GM19463 (cell line): Measurements from ENCODE around the gene STK39.

ENCODE experiments used
- ATAC-seq: cut with Tn5 transposase; IDR thresholded peaks from one replicate; pipeline ENCODE4 v1.9.1; 2021; ENCODE audit warnings: mild to moderate bottlenecking, moderate library complexity; ENCODE audit not compliant: unreplicated experiment

STK39 gene

DNA sequence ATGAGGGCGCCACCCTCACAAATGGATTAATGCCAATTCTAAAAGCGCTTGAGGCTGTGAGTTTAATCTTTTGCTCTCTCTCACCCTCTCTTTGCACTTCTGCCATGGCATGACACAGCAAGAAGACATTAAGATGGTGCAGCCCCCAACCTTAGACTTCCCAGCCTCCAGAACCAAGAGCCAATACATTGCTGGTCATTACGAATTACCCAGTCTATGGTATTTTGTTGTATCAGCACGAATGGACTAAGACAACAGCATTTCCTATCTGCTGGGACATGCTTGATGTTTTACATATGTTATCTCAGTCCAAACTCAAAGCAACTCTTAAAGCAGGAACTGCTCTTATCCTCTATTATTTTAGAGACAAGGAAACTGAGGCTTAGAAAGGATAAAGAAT lies 222.9 kb downstream of the STK39 start:
- no peak for ATAC-seq

- ATAC-seq: no peak
Measured at GRCh38 chr2:168021800-168022587, 225.4 kb downstream of the STK39 start.

GRCh38 chr2:168015274-168015953 lies 232.0 kb downstream of the STK39 start:
- no peak for ATAC-seq

DNA sequence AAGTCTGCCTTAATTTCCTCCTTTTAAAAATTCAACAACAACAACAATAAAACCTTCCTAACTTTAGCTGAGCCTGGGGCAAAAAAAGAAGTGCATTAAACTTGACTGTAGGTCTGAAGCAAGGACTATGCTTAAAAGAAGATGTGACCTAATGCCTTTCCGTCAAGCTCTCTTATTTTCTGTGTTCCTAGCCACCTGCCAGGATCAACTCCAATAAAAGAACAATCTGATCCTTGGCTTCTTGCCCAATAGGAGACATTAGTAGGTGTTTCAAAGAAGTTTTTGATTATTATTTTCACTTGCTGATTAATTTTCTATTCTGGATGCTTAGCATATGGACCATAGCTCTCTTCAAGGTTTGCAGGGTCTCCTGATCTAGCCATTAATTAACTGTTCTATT lies 237.5 kb downstream of the STK39 start:
- ATAC-seq: no peak

GRCh38 chr2:168008646-168009195 lies 238.7 kb downstream of the STK39 start:
- no peak for ATAC-seq

GRCh38 chr2:168006498-168006897 lies 240.9 kb downstream of the STK39 start:
- ATAC-seq: no peak

GRCh38 chr2:168005586-168005985 lies 241.8 kb downstream of the STK39 start:
- no peak for ATAC-seq

DNA sequence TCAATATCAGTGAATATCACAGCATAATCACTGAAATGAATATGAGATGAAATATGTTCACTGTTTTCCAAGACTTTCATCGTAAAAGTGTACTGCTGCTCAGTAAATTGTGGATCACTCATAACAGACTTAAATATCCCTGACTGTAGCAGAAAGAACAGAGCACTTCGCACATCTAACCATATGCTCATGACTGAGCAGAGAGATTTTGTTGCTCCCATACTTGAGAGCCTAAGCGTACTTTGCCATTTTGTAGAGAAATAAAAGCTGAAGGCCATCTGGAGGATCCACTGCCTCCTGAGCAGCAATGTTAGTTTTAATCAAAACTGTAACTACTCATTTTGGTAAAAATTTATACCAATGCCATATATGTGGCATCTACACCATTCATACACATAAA lies 243.5 kb downstream of the STK39 start:
- ATAC-seq: no peak

DNA sequence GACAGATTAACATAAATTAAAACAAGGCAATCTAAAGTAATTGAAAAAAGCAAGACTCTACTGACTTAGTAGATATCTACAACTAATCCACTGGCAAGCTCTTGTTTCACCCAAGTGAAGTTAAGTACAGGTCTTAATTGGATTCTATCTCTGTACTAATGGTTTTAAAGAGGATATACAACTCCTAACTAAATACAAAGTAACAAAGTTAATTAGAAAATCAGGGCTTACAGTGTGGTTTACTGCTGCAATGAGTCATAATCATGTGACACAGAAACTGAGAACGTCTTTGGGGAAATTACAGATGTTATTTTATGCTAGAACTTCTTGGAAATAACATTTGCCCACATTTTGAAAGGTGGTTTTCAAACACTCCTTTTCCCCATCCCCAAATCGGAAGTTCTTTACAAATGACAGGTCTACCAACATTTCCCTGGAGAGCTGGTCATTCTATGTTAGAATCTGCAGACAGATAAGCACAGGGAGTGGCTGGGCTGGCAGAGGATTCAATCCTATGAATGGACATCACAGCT lies 245.3 kb downstream of the STK39 start:
- peak; percentile 87 for ATAC-seq

GRCh38 chr2:167992278-167992677 lies 255.1 kb downstream of the STK39 start:
- no peak for ATAC-seq

DNA sequence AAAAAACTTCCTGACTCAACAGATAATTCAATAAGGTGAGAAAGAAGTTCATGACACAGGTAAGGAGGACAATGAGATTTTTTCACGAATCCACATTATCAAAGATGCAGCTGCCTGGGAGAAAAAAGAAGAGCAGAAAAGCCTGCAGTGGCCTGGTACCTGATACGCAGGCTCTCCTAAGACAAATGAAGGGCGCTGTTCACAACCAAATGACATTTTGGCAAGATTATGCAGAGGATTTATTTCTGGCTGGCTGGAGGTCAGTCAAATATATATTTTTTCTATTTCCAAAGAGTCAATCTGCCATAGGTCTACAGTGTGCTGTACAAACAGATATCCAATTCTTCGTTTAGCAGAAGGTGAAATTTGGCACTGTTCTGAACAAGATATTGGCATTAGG lies 257.3 kb downstream of the STK39 start:
- no peak for ATAC-seq

- no peak for ATAC-seq
Measured at GRCh38 chr2:167988296-167988695, 259.1 kb downstream of the STK39 start.

DNA sequence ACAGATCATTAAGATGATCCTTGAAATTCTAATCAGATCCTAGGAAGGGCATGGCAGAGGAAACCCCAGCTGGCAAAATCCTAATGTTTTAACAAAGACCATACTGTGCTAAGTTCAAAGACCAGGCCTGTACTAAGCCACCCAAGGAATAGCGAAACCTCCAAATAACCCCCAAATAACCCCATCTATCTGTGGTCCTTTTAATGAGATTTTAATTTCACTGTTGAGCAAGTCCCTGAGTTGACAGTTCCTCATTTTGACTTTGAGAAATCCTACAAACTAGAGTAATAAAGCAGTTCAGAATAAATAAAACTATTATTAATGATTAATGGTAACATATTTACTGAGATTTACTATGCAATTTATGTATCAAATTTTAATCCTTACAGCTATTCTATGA lies 259.8 kb downstream of the STK39 start:
- no peak for ATAC-seq

- ATAC-seq: no peak
Measured at GRCh38 chr2:167987026-167987425, 260.4 kb downstream of the STK39 start.

GRCh38 chr2:167986223-167986622 lies 261.2 kb downstream of the STK39 start:
- no peak for ATAC-seq

GRCh38 chr2:167981945-167982344 lies 265.4 kb downstream of the STK39 start:
- ATAC-seq: no peak

DNA sequence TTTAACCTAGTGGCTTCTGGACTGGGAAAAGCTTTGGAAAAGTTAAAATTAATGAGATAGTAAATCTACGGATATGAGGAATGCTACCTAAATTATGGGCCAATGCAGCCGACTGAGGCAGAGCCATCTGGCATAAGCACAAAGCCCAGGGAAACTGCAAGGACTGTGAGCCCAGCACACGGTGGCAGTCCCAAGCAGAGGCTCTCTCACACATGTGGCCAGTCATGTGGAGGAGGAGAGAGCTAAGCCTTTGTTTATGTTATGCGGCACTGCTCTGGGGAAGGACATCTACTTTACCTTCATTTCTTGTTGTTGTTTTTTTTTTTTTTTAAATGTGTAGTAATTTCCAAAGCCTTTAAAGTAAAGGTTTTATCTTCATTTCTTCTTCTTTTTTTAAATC lies 267.0 kb downstream of the STK39 start:
- ATAC-seq: no peak

DNA sequence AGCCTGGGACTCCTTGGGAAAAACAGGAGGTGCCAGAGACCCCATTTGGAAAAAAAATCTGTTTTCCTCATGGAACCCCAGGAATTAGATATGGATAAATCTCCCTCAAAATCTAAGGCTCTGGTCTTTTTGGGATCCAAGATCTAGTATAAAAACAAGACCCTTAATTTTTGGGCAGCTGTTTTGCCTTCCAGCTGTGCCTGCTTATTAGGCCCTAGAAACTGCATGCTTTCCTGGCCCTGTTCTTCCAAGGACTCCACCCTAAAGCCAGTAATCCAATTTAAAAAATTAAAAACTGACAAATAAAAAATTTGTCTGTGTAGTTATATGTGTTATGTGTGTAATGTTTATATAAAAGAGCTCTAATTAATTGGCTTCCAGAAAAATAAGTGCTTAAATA lies 274.6 kb downstream of the STK39 start:
- ATAC-seq: no peak

DNA sequence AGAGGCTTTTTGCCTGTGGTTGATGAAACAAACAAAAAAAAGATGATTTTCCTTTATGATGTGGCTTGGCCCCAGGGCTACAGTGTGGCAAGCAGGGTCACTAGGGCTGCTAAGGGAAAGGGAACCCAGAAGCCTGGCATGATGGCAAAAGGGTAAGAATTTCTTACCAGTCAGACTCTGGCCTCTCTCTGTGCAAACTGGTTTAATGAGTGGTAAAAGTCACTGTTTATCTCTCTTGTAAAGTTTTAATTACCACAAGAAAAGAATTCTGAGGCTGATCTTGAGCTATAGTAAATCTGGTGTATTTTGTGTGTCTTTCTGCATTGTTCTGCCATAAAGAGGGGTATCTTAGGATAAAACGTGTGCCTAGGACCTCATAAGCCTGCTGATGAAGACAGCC lies 275.4 kb downstream of the STK39 start:
- no peak for ATAC-seq

GRCh38 chr2:167966937-167967913 lies 280.2 kb downstream of the STK39 start:
- no peak for ATAC-seq
